NB4 (cell line): ENCODE data around the gene RAP2A.

Experiments used
- POLR2A ChIP-seq: IDR thresholded peaks from 2 replicates; pipeline ENCODE4 v1.6.1; 2011; ENCODE audit warnings: mild to moderate bottlenecking; ENCODE audit not compliant: insufficient read length; ENCODE audit errors: extremely low read depth
- TF ChIP-seq, protein P1 (sequence below): IDR thresholded peaks from one replicate; pipeline ENCODE4 v1.5.1; 2012; ENCODE audit warnings: low read depth, low read length
- TF ChIP-seq, protein P2 (sequence below): IDR thresholded peaks from 2 replicates; pipeline ENCODE4 v1.6.1; 2011; ENCODE audit warnings: low read depth, low read length

DNA sequence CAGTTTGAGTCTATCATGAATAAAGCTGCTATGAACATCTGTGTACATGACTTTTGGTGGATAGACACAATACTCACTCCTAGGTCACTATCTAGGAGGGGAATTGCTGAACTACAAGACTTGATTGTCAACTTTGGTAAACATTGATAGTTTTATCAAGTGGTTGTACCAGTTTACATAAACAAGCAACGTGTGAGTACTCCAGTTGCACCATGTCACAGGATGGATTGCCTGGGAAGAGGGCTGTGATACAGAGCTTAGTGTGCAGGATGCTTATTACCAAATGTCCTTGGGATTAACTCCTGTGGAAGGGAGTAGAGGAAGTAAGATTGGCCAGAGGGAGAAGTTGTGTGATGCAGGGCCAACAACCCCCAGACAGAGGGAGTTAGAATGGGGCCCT lies 37.7 kb downstream of the RAP2A start:
- TF ChIP-seq, protein P1, sequence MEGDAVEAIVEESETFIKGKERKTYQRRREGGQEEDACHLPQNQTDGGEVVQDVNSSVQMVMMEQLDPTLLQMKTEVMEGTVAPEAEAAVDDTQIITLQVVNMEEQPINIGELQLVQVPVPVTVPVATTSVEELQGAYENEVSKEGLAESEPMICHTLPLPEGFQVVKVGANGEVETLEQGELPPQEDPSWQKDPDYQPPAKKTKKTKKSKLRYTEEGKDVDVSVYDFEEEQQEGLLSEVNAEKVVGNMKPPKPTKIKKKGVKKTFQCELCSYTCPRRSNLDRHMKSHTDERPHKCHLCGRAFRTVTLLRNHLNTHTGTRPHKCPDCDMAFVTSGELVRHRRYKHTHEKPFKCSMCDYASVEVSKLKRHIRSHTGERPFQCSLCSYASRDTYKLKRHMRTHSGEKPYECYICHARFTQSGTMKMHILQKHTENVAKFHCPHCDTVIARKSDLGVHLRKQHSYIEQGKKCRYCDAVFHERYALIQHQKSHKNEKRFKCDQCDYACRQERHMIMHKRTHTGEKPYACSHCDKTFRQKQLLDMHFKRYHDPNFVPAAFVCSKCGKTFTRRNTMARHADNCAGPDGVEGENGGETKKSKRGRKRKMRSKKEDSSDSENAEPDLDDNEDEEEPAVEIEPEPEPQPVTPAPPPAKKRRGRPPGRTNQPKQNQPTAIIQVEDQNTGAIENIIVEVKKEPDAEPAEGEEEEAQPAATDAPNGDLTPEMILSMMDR, result no peak
- TF ChIP-seq POLR2A, result no peak
- TF ChIP-seq, protein P2, sequence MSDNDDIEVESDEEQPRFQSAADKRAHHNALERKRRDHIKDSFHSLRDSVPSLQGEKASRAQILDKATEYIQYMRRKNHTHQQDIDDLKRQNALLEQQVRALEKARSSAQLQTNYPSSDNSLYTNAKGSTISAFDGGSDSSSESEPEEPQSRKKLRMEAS, result no peak
